Tibial artery (tissue), 4 donors: ENCODE measurements around the gene PSMA3.

Source experiments
- DNase-seq, 2 donors: peaks; one replicate each; pipeline ENCODE4 v3.0.0-alpha.2; 2019
- H3K27ac ChIP-seq, 2 donors: fragments of 200-600 bp; sonication (generic) in 1 of 2; 1 replicate in 1 of 2; 2 replicates in 1 of 2; pipeline ENCODE4 v1.5.1; 2018 to 2019; ENCODE audit warnings: mild to moderate bottlenecking in 1 of 2
- H3K27me3 ChIP-seq, 2 donors: fragments of 200-600 bp; sonication (generic) in 1 of 2; one replicate each; pipeline versions ENCODE4 v1.5.1 to v1.6.0; 2016 to 2019
- H3K36me3 ChIP-seq, 3 donors: fragments of 200-600 bp; sonication (generic) in 2 of 3; one replicate each; pipeline ENCODE4 v1.5.1; 2016 to 2019; ENCODE audit warnings: mild to moderate bottlenecking in 2 of 3
- H3K4me1 ChIP-seq, 4 donors: fragments of 200-600 bp; sonication (generic) in 2 of 4; 1 replicate in 3 of 4; 2 replicates in 1 of 4; pipeline ENCODE4 v1.5.1; 2016 to 2019
- H3K4me3 ChIP-seq, 2 donors: fragments of 200-600 bp; sonication (generic) in 1 of 2; 1 replicate in 1 of 2; 2 replicates in 1 of 2; pipeline ENCODE4 v1.5.1; 2018 to 2019; ENCODE audit warnings: mild to moderate bottlenecking in 2 of 2
- H3K9me3 ChIP-seq, 3 donors: fragments of 200-600 bp; sonication (generic) in 1 of 3; one replicate each; pipeline ENCODE4 v1.5.1; 2016 to 2019
- intact Hi-C: fragments of 100-400 bp; cut with DNase I; formaldehyde crosslinking; loops from one replicate; pipeline ENCODE4 v1.15.0; 2023; ENCODE audit warnings: low total_unique reads
- TF ChIP-seq, protein P1 (sequence below), 2 experiments: fragments of 200-600 bp in 1 of 2; fragments of 450-650 bp in 1 of 2; IDR thresholded peaks; one replicate each; pipeline ENCODE4 v1.5.1; 2017 to 2019; ENCODE audit warnings: antibody characterized with exemption in 2 of 2, mild to moderate bottlenecking in 1 of 2, moderate library complexity in 1 of 2

Gene PSMA3

DNA sequence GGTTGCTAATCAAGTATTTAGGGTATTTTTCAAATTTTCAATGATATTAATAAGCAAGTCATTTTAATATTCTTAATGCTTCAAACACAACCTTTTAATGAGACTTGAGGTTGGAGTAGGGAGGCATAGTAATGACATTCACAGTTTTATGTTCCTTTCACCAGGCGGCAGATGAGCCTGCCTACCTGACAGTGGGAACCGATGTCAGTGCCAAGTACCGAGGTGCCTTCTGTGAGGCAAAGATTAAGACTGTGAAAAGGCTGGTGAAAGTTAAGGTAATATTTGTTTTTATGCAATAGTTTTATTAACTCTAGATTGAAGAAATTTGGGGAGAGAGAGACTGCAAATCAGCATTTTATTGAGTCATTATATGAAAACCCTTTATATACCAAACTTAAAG lies 56.8 kb downstream of the PSMA3 start:
- Histone ChIP-seq H3K9me3 (no peaks in the 10 kb centered on the region), H3K4me1 (peaks cover 0 to 23% (median 12%) of the 10 kb centered on the region in 4 donors), H3K36me3 (peaks cover 14 to 26% (median 21%) of the 10 kb centered on the region in 3 donors), H3K27ac (no peak overlapping the region), H3K4me3 (no peak overlapping the region), H3K27me3 (no peaks in the 10 kb centered on the region)
- no peak for DNase-seq
- intact Hi-C loops = no loop called here
- TF ChIP-seq, protein P1, sequence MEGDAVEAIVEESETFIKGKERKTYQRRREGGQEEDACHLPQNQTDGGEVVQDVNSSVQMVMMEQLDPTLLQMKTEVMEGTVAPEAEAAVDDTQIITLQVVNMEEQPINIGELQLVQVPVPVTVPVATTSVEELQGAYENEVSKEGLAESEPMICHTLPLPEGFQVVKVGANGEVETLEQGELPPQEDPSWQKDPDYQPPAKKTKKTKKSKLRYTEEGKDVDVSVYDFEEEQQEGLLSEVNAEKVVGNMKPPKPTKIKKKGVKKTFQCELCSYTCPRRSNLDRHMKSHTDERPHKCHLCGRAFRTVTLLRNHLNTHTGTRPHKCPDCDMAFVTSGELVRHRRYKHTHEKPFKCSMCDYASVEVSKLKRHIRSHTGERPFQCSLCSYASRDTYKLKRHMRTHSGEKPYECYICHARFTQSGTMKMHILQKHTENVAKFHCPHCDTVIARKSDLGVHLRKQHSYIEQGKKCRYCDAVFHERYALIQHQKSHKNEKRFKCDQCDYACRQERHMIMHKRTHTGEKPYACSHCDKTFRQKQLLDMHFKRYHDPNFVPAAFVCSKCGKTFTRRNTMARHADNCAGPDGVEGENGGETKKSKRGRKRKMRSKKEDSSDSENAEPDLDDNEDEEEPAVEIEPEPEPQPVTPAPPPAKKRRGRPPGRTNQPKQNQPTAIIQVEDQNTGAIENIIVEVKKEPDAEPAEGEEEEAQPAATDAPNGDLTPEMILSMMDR (IDR thresholded peaks at IDR 0.05) = no peak

DNA sequence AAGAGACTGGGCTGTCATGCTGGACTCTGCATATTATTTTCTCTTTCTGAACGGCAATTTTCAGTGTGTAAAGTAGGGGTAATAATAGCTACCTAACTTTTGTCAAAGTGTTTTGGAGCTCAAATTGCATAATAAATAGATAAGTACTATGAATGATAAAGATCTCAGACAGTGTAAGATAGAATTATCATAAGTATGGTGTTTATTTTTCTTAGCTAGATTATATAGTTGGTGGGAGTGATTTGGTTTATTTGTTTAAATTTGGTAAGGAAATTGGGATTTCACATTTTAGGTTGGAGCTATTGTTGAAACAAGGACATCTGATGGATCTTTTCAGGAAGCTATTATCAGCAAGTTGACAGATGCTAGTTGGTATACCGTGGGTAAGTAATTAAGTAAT lies 61.1 kb downstream of the PSMA3 start:
- no peak for DNase-seq
- intact Hi-C loops = no loop called here
- TF ChIP-seq, protein P1 (IDR thresholded peaks at IDR 0.05) = no peak
- H3K36me3 ChIP-seq = peaks cover 22 to 41% (median 35%) of the 10 kb centered on the region in 3 donors
- H3K9me3 ChIP-seq = no peaks in the 10 kb centered on the region
- no peaks in the 10 kb centered on the region for H3K27me3 ChIP-seq
- H3K4me1 ChIP-seq = peaks cover 0 to 9% (median 5%) of the 10 kb centered on the region in 4 donors
- H3K27ac ChIP-seq = no peak overlapping the region
- H3K4me3 ChIP-seq = no peak overlapping the region

DNA sequence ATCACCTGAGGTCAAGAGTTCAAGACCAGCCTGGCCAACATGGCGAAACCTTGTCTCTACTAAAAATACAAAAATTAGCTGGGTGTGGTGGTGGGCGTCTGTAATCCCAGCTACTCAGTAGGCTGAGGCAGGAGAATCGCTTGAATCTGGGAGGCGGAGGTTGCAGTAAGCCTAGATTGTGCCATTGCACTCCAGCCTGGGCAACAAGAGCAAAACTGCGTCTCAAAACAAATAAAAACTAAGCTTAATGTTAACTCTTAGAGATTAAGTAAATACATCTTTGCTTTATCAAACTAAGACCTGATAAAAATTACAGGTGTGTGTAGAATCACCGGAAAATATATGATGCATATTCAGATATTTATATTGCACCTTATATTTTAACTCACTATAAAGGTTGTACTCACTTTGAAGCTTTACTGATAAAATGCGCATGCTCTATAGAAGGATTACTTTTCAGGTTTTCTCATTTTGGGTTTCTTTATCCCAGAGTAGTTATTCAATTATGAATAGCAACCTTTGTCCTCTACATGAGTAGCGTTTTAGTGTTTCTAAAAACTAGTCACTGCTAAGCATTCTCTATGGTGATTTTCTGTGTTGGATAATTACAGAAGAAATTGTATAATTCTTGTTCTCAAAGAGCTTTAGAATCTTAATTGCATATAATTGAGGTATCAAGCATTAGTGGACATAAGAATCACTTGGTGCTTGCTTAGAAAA lies 63.1 kb downstream of the PSMA3 start:
- Histone ChIP-seq H3K4me1 (peaks cover 0 to under 1% (median 0%) of the 10 kb centered on the region in 4 donors), H3K4me3 (no peak overlapping the region), H3K27ac (no peak overlapping the region), H3K27me3 (no peaks in the 10 kb centered on the region), H3K36me3 (peaks cover 30 to 43% (median 35%) of the 10 kb centered on the region in 3 donors), H3K9me3 (no peaks in the 10 kb centered on the region)
- DNase-seq = no peak
- TF ChIP-seq, protein P1 (IDR thresholded peaks at IDR 0.05) = no peak
- intact Hi-C loops = no loop called here

DNA sequence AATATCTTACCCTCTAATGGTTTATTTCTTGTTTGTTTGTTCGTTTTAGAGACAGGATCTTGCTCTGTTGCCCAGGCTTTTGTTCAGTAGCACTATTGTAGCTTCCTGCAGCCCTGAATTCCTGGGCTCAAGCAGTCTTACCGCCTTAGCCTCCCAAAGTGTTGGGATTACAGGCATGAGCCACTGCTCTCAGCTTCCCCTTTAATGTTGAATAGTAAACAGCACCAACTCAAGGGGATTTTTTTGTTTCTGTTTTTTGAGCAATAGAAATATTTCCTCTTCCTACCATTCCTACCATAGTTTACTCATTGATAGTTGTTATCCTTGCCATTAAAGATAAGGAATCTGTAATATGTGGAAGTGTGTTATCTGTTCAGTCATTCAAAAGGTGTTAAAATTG lies 64.4 kb downstream of the PSMA3 start:
- Histone ChIP-seq H3K4me1 (no peaks in the 10 kb centered on the region), H3K9me3 (no peaks in the 10 kb centered on the region), H3K27me3 (no peaks in the 10 kb centered on the region), H3K36me3 (peaks cover 27 to 37% (median 28%) of the 10 kb centered on the region in 3 donors), H3K27ac (no peak overlapping the region), H3K4me3 (no peak overlapping the region)
- TF ChIP-seq, protein P1 (IDR thresholded peaks at IDR 0.05) = no peak
- intact Hi-C loops = no loop called here
- DNase-seq = no peak

DNA sequence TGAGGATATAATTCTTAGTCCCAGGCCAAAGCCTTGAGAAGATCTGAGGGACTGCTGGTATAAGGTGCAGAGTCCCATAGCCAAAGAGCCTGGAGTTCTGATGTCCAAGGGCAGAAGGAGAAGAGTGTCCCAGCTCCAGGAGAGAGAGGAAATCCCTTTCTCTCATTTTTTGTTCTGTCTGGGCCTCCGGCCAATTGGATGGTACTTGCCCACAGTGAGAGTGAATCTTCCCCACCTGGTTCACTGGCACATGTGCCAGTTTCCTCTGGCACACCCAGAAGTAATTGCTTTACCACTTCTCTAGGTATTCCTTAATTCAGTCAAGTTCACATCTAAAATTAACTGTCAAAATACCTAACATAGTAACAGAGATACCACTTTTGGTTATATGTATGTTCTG lies 69.1 kb downstream of the PSMA3 start:
- Histone ChIP-seq H3K27me3 (no peaks in the 10 kb centered on the region), H3K4me1 (no peaks in the 10 kb centered on the region), H3K4me3 (no peak overlapping the region), H3K27ac (no peak overlapping the region), H3K9me3 (no peaks in the 10 kb centered on the region), H3K36me3 (peaks cover 20 to 41% (median 21%) of the 10 kb centered on the region in 3 donors)
- intact Hi-C loops = no loop called here
- TF ChIP-seq, protein P1 (IDR thresholded peaks at IDR 0.05) = no peak
- DNase-seq = no peak
